HCT116 (cell line): ENCODE results near the gene CPED1. TPM values are rescaled to one million over a fixed set of nuclear protein-coding genes. Genes with fewer than 3 reads are reported as not detected.

Experiments
- ATAC-seq: fragments of 200-7000 bp; cut with Tn5 transposase; 2 replicates; pipeline ENCODE4 v1.9.1; 2020; ENCODE audit warnings: mild to moderate bottlenecking, moderate library complexity
- BruUV-seq: library from RNA; stranded (reverse); fragments of 400-500 nt; replicated peaks from 2 replicates; lab custom pipeline; 2021; lab: Mats Ljungman, UMichigan
- CTCF ChIA-PET: fragments of 300-600 bp; sonication (Branson Sonifier 250); formaldehyde crosslinking; loops from one replicate; lab custom pipeline; 2021; ENCODE audit warnings: antibody characterized with exemption; lab: Charles Lee
- POLR2A ChIA-PET: fragments of 300-600, 350-600 bp; sonication (Branson Sonifier 250); formaldehyde crosslinking; loops from one replicate; lab custom pipeline; 2021; ENCODE audit warnings: antibody characterized with exemption; lab: Charles Lee
- RAD21 ChIA-PET, 2 experiments: fragments of 300-600 bp; sonication (Branson Sonifier 250); formaldehyde crosslinking; loops; one replicate each; lab custom pipeline; 2023; ENCODE audit warnings: low total read pairs in 2 of 2; ENCODE audit not compliant: uncharacterized antibody in 2 of 2, unreplicated experiment in 2 of 2, low non-redundant PET in 1 of 2; lab: Charles Lee
- DNase-seq: peaks from one replicate; pipeline ENCODE4 v3.0.0-alpha.2; 2010; ENCODE audit warnings: low read depth, low spot score
- H2AFZ ChIP-seq: fragments of 200-600 bp; shearing (Covaris generic), sonication (generic); 2 replicates; pipeline ENCODE4 v1.6.1; 2017; ENCODE audit warnings: low read depth, mixed run types, mixed read lengths, antibody characterized with exemption, low read length; ENCODE audit not compliant: poor library complexity, severe bottlenecking
- H3K27ac ChIP-seq: 2 replicates; pipeline ENCODE4 v1.5.1; 2012; ENCODE audit warnings: low read depth, low read length
- H3K27me3 ChIP-seq: fragments of 200-600 bp; sonication (generic); 2 replicates; pipeline ENCODE4 v1.6.1; 2016; ENCODE audit warnings: mixed run types, low read length, mixed read lengths; ENCODE audit not compliant: insufficient read depth
- H3K36me3 ChIP-seq, 2 experiments: fragments of 200-500 bp in 1 of 2; fragments of 200-600 bp in 1 of 2; sonication (Bioruptor generic) in 1 of 2; sonication (generic) in 1 of 2; 2 replicates each; pipeline versions ENCODE4 v1.5.1 to v1.6.1; 2014 to 2016; ENCODE audit warnings: low read length in 2 of 2, inconsistent platforms in 1 of 2, mixed read lengths in 1 of 2, mixed run types in 1 of 2; ENCODE audit not compliant: insufficient read depth in 2 of 2, control insufficient read depth in 1 of 2
- H3K4me1 ChIP-seq, 2 experiments: fragments of 200-600 bp in 1 of 2; sonication (generic) in 1 of 2; 2 replicates each; pipeline versions ENCODE4 v1.5.1 to v1.6.1; 2012 to 2017; ENCODE audit warnings: low read length in 2 of 2, inconsistent platforms in 1 of 2, mild to moderate bottlenecking in 1 of 2, mixed read lengths in 1 of 2, mixed run types in 1 of 2, moderate library complexity in 1 of 2; ENCODE audit not compliant: insufficient read depth in 2 of 2, control insufficient read depth in 1 of 2
- H3K4me2 ChIP-seq: fragments of 200-600 bp; sonication (generic); 2 replicates; pipeline ENCODE4 v1.6.1; 2017; ENCODE audit warnings: mixed run types, low read length, mixed read lengths
- H3K4me3 ChIP-seq, 2 experiments: fragments of 200-600 bp in 1 of 2; sonication (generic) in 1 of 2; replicated peaks in 1 of 2; 2 replicates each; pipeline ENCODE4 v1.5.1; 2011 to 2016; ENCODE audit warnings: low read length in 2 of 2, control low read depth in 1 of 2, low read depth in 1 of 2, mild to moderate bottlenecking in 1 of 2, mixed read lengths in 1 of 2, mixed run types in 1 of 2
- H3K79me2 ChIP-seq: fragments of 200-600 bp; sonication (generic); 2 replicates; pipeline ENCODE4 v1.6.1; 2017; ENCODE audit warnings: mild to moderate bottlenecking, mixed run types, low read length, moderate library complexity, mixed read lengths; ENCODE audit not compliant: insufficient read depth
- H3K9ac ChIP-seq: fragments of 200-600 bp; sonication (generic); 2 replicates; pipeline ENCODE4 v1.6.1; 2016; ENCODE audit warnings: low read length, mixed read lengths
- H3K9me2 ChIP-seq: fragments of 200-600 bp; sonication (generic), shearing (Covaris generic); 2 replicates; pipeline ENCODE4 v1.6.1; 2017; ENCODE audit warnings: mixed run types, mild to moderate bottlenecking, moderate library complexity; ENCODE audit not compliant: insufficient read depth
- H3K9me3 ChIP-seq, 2 experiments: fragments of 200-500 bp in 1 of 2; fragments of 200-600 bp in 1 of 2; sonication (Bioruptor generic) in 1 of 2; sonication (generic) in 1 of 2; 2 replicates each; pipeline ENCODE4 v1.6.1; 2014 to 2017; ENCODE audit warnings: low read length in 2 of 2, mixed read lengths in 2 of 2, inconsistent platforms in 1 of 2, low read depth in 1 of 2, mild to moderate bottlenecking in 1 of 2, mixed run types in 1 of 2, moderate library complexity in 1 of 2; ENCODE audit not compliant: control insufficient read depth in 1 of 2, insufficient read depth in 1 of 2
- H4K20me1 ChIP-seq: fragments of 200-600 bp; sonication (generic), shearing (Covaris generic); 2 replicates; pipeline ENCODE4 v1.6.1; 2017; ENCODE audit warnings: mixed run types, mild to moderate bottlenecking, moderate library complexity; ENCODE audit not compliant: insufficient read depth
- ATF3 ChIP-seq: IDR thresholded peaks from 2 replicates; pipeline ENCODE4 v1.6.1; 2012
- CEBPB ChIP-seq: IDR thresholded peaks from 2 replicates; pipeline ENCODE4 v1.6.1; 2012; ENCODE audit warnings: low read depth
- CTCF ChIP-seq, 3 experiments: fragments of 200-600 bp in 1 of 3; sonication (generic) in 1 of 3; IDR thresholded peaks in 2 of 3; conservative IDR thresholded peaks in 1 of 3; 2 replicates each; pipeline ENCODE4 v1.5.1; 2012 to 2017; ENCODE audit warnings: low read depth in 2 of 3, low read length in 2 of 3, antibody characterized with exemption in 1 of 3, borderline replicate concordance in 1 of 3, control low read depth in 1 of 3, mild to moderate bottlenecking in 1 of 3, mixed read lengths in 1 of 3, mixed run types in 1 of 3, moderate library complexity in 1 of 3; ENCODE audit not compliant: insufficient read depth in 1 of 3
- EGR1 ChIP-seq: IDR thresholded peaks from 2 replicates; pipeline ENCODE4 v1.6.1; 2012; ENCODE audit warnings: low read depth
- ELF1 ChIP-seq: IDR thresholded peaks from 2 replicates; pipeline ENCODE4 v1.6.1; 2012; ENCODE audit warnings: low read depth, borderline replicate concordance
- EZH2phosphoT487 ChIP-seq: fragments of 200-600 bp; IDR thresholded peaks from 2 replicates; pipeline ENCODE4 v1.6.1; 2018; ENCODE audit warnings: antibody characterized with exemption, borderline replicate concordance
- FOSL1 ChIP-seq: IDR thresholded peaks from 2 replicates; pipeline ENCODE4 v1.6.1; 2012; ENCODE audit warnings: low read depth
- MAX ChIP-seq: IDR thresholded peaks from 2 replicates; pipeline ENCODE4 v1.6.1; 2012
- POLR2AphosphoS5 ChIP-seq: IDR thresholded peaks from 2 replicates; pipeline ENCODE4 v1.6.1; 2011; ENCODE audit warnings: mild to moderate bottlenecking, low read depth, low read length, moderate library complexity
- RAD21 ChIP-seq: IDR thresholded peaks from 2 replicates; pipeline ENCODE4 v1.6.1; 2012; ENCODE audit warnings: low read depth, mild to moderate bottlenecking
- REST ChIP-seq: IDR thresholded peaks from 2 replicates; pipeline ENCODE4 v1.6.1; 2012; ENCODE audit warnings: low read depth
- SIN3A ChIP-seq: IDR thresholded peaks from 2 replicates; pipeline ENCODE4 v1.6.1; 2012; ENCODE audit warnings: low read depth
- SRF ChIP-seq: IDR thresholded peaks from 2 replicates; pipeline ENCODE4 v1.6.1; 2012; ENCODE audit warnings: low read depth
- TCF7L2 ChIP-seq: IDR thresholded peaks from 2 replicates; pipeline ENCODE4 v1.7.0; 2011; ENCODE audit warnings: borderline replicate concordance, inconsistent platforms; ENCODE audit not compliant: insufficient read depth, insufficient read length; ENCODE audit errors: extremely low read depth
- YY1 ChIP-seq: IDR thresholded peaks from 2 replicates; pipeline ENCODE4 v1.6.1; 2011; ENCODE audit warnings: low read length, low read depth, moderate library complexity, mild to moderate bottlenecking; ENCODE audit not compliant: insufficient replicate concordance; ENCODE audit errors: extremely low read depth
- ZBTB33 ChIP-seq: IDR thresholded peaks from 2 replicates; pipeline ENCODE4 v1.6.1; 2011; ENCODE audit warnings: mild to moderate bottlenecking, low read length, moderate library complexity; ENCODE audit not compliant: insufficient replicate concordance; ENCODE audit errors: extremely low read depth
- ZFX ChIP-seq: fragments of 450-650 bp; IDR thresholded peaks from 2 replicates; pipeline ENCODE4 v1.6.1; 2017
- intact Hi-C: fragments of 100-400 bp; cut with micrococcal nuclease; formaldehyde crosslinking; loops from 2 replicates; pipeline ENCODE4 v1.10.0; 2022
- total RNA-seq: library from RNA; stranded (reverse); gene quantifications from one replicate; pipeline ENCODE4 v1.2.1, GENCODE V29; 2021; ENCODE audit not compliant: unreplicated experiment

CPED1 gene
- total RNA-seq, 1 experiment from 2014 or later = 1.2 TPM

GRCh38 chr7:120950539-120951308 lies 37.8 kb upstream of the CPED1 start, which contains the start of gene ING3:
Gene ING3 (plus strand): TSS chr7:120950777. CDS start chr7:120950897, 120 bp downstream.
- ATAC-seq (peak; percentile 92), DNase-seq (peak; percentile 95)
- BruUV-seq = no TSS peak
- H3K4me3 ChIP-seq = peak within 1 kb of the TSS; percentile 61 to 83
- intact Hi-C loops = loop anchor here (5.0 kb wide), 1 partner anchor 387 kb away; no protein-coding TSS in a partner anchor
- POLR2A ChIA-PET = interaction anchor here (0.7 to 1.5 kb wide), 11 partner anchors 8 to 512 kb away, joined by 3 to 8 read pairs (median 3); no protein-coding TSS in a partner anchor
- H3K9me2 ChIP-seq = no peaks in the 10 kb centered on the region
- peaks cover 3 to 15% of the 10 kb centered on the region in 2 experiments; a peak in 3 of 4 replicates for H3K4me1 ChIP-seq
- RAD21 ChIA-PET = interaction anchor here in 1 of 2 experiments (0.6 kb wide), 1 partner anchor 372 kb away, joined by 3 read pairs; no protein-coding TSS in a partner anchor
- H4K20me1 ChIP-seq = no peaks in the 10 kb centered on the region
- peaks cover 2 to 11% of the 10 kb centered on the region in 2 experiments; a peak in 1 of 4 replicates for H3K36me3 ChIP-seq
- CTCF ChIA-PET = interaction anchor here (1.5 kb wide), 1 partner anchor 158 kb away, joined by 6 read pairs; no protein-coding TSS in a partner anchor
- peak within 1 kb of the TSS; percentile 88 for H2AFZ ChIP-seq
- peaks cover 23% of the 10 kb centered on the region for H3K79me2 ChIP-seq
- peak within 1 kb of the TSS; percentile 91 for H3K4me2 ChIP-seq
- peak within 1 kb of the TSS; percentile 67 for H3K27ac ChIP-seq
- H3K9me3 ChIP-seq = no peaks in the 10 kb centered on the region
- no peaks in the 10 kb centered on the region for H3K27me3 ChIP-seq
- H3K9ac ChIP-seq = peak within 1 kb of the TSS; percentile 80
- no peak for TF ChIP-seq CTCF (IDR thresholded peaks at IDR 0.05 in 2 of 3, conservative IDR thresholded peaks at IDR 0.05 in 1 of 3; ENCODE audit: borderline replicate concordance in 1 of 3, insufficient read depth in 1 of 3, low read depth in 2 of 3, low read length in 2 of 3)
- TF ChIP-seq ZBTB33 = peak; percentile 77
- peak; percentile 52 for TF ChIP-seq EGR1
- TF ChIP-seq EZH2phosphoT487 = no peak
- TF ChIP-seq MAX = peak; percentile 79
- TF ChIP-seq ZFX = no peak
- TF ChIP-seq TCF7L2 = peak; percentile 79
- no peak for TF ChIP-seq RAD21
- TF ChIP-seq ATF3 = no peak
- peak; percentile 38; the same call in 1 of the 2 replicates for TF ChIP-seq POLR2AphosphoS5
- no peak for TF ChIP-seq SRF
- no peak for TF ChIP-seq REST
- peak; percentile 64 for TF ChIP-seq SIN3A
- TF ChIP-seq YY1 = peak; percentile 81
- TF ChIP-seq ELF1 = no peak
- TF ChIP-seq FOSL1 = no peak
- no peak for TF ChIP-seq CEBPB
